GM12878 (cell line): ENCODE measurements around the gene ARRDC1. TPM values are rescaled to one million over a fixed set of nuclear protein-coding genes. Genes with fewer than 3 reads are reported as not detected.

Source experiments
- ATAC-seq: fragments of 200-7000 bp; cut with Tn5 transposase; 3 replicates; pipeline ENCODE4 v1.9.1; 2020; ENCODE audit warnings: mild to moderate bottlenecking, moderate library complexity
- BruUV-seq: library from RNA; stranded (reverse); fragments of 400-500 nt; replicated peaks from 2 replicates; lab custom pipeline; 2021; lab: Mats Ljungman, UMichigan
- CTCF ChIA-PET: fragments of 300-600 bp; sonication (Branson Sonifier 250); formaldehyde crosslinking; extraction: SDS; loops from one replicate; lab custom pipeline; 2021; ENCODE audit warnings: inconsistent platforms; lab: Yijun Ruan, JAX
- POLR2A ChIA-PET: fragments of 350-600 bp; formaldehyde crosslinking; extraction: SDS; loops from one replicate; lab custom pipeline; 2021; ENCODE audit warnings: inconsistent platforms; lab: Charles Lee
- RAD21 ChIA-PET: fragments of 300-600 bp; sonication (Branson Sonifier 250); formaldehyde crosslinking; loops from one replicate; lab custom pipeline; 2023; ENCODE audit warnings: antibody characterized with exemption; ENCODE audit not compliant: unreplicated experiment; lab: Charles Lee
- SMC1A ChIA-PET: fragments of 300-600 bp; sonication (Branson Sonifier 250); formaldehyde crosslinking; loops from one replicate; lab custom pipeline; 2023; ENCODE audit not compliant: unreplicated experiment, uncharacterized antibody; lab: Charles Lee
- DNase-seq: peaks from one replicate; pipeline ENCODE4 v3.0.0-alpha.2; 2011; ENCODE audit warnings: low read depth, low spot score
- FAIRE-seq: peaks from 3 replicates; lab custom pipeline; 2011; peaks lifted over from hg19 to GRCh38; lab: Jason Lieb, UNC
- H2AFZ ChIP-seq: 2 replicates; pipeline ENCODE4 v1.6.0; 2011; ENCODE audit warnings: low read depth, low read length, control low read depth; ENCODE audit not compliant: control insufficient read depth
- H3K27ac ChIP-seq: 2 replicates; pipeline ENCODE4 v1.5.1; 2011; ENCODE audit warnings: control low read depth; ENCODE audit not compliant: control insufficient read depth, insufficient read depth
- H3K27me3 ChIP-seq, 2 experiments: replicated peaks in 1 of 2; 2 replicates each; pipeline versions ENCODE4 v1.6.0 to v1.6.1; 2011; ENCODE audit warnings: low read length in 1 of 2; ENCODE audit not compliant: control insufficient read depth in 2 of 2, insufficient read depth in 2 of 2
- H3K36me3 ChIP-seq, 2 experiments: 2 replicates each; pipeline ENCODE4 v1.5.1; 2011; ENCODE audit warnings: low read length in 1 of 2; ENCODE audit not compliant: control insufficient read depth in 2 of 2, insufficient read depth in 2 of 2
- H3K4me1 ChIP-seq: 2 replicates; pipeline ENCODE4 v1.6.1; 2011; ENCODE audit warnings: mild to moderate bottlenecking, low read length, moderate library complexity, mixed read lengths; ENCODE audit not compliant: control insufficient read depth, insufficient read depth
- H3K4me2 ChIP-seq: 2 replicates; pipeline ENCODE4 v1.6.0; 2011; ENCODE audit warnings: control low read depth; ENCODE audit not compliant: control insufficient read depth, insufficient read depth
- H3K4me3 ChIP-seq: fragments of 200-600 bp; sonication (generic); 2 replicates; pipeline ENCODE4 v1.5.1; 2016
- H3K79me2 ChIP-seq: 2 replicates; pipeline ENCODE4 v1.6.0; 2011; ENCODE audit warnings: low read length; ENCODE audit not compliant: control insufficient read depth, insufficient read depth
- H3K9ac ChIP-seq: 2 replicates; pipeline ENCODE4 v1.8.0; 2011; ENCODE audit warnings: low read length, control low read depth, mixed read lengths; ENCODE audit not compliant: control insufficient read depth, insufficient read depth
- H3K9me3 ChIP-seq: replicated peaks from 3 replicates; pipeline ENCODE4 v1.5.1; 2011; ENCODE audit warnings: mild to moderate bottlenecking, low read length; ENCODE audit not compliant: control insufficient read depth, insufficient read depth
- H4K20me1 ChIP-seq: 2 replicates; pipeline ENCODE4 v1.6.0; 2011; ENCODE audit not compliant: control insufficient read depth, insufficient read depth
- ASH2L ChIP-seq: fragments of 300-600, 200-600 bp; sonication (generic); IDR thresholded peaks from 2 replicates; pipeline ENCODE4 v1.6.1; 2017; ENCODE audit warnings: low read depth, mild to moderate bottlenecking, borderline replicate concordance
- CHD1 ChIP-seq: IDR thresholded peaks from 2 replicates; pipeline ENCODE4 v1.6.1; 2012; ENCODE audit warnings: low read depth, low read length, improper control_type of control experiment
- HDAC6 ChIP-seq: fragments of 200-600 bp; sonication (generic); IDR thresholded peaks from one replicate; pipeline ENCODE4 v1.8.0; 2017; ENCODE audit warnings: antibody characterized with exemption; ENCODE audit not compliant: unreplicated experiment
- IRF4 ChIP-seq: IDR thresholded peaks from 2 replicates; pipeline ENCODE4 v1.6.1; 2011; ENCODE audit warnings: low read depth, low read length
- JUNB ChIP-seq: IDR thresholded peaks from 2 replicates; pipeline ENCODE4 v1.6.1; 2016; ENCODE audit warnings: antibody characterized with exemption, mild to moderate bottlenecking
- YY1 ChIP-seq: IDR thresholded peaks from 2 replicates; pipeline ENCODE4 v1.6.1; 2011; ENCODE audit warnings: low read depth, mild to moderate bottlenecking, low read length
- WGBS: methylation state at CpG from one replicate; pipeline ENCODE4 v1.1.6; 2016; ENCODE audit warnings: low lambda C conversion rate; ENCODE audit not compliant: insufficient replicate concordance, insufficient coverage; ENCODE audit errors: missing lambda C conversion rate; 5-methylcytosine and 5-hydroxymethylcytosine counted together
- in situ Hi-C: fragments of 300-500 bp; cut with MboI; formaldehyde crosslinking; loops from 9 replicates; pipeline ENCODE4 v1.14.3; 2018; ENCODE audit warnings: mixed read lengths
- intact Hi-C: fragments of 100-400 bp; cut with micrococcal nuclease; formaldehyde crosslinking; loops from one replicate; pipeline ENCODE4 v1.14.2; 2022; ENCODE audit not compliant: unreplicated experiment
- polyA plus RNA-seq, 11 experiments: library from polyadenylated mRNA; depleted of rRNA in 4 of 11; unstranded in 6 of 11; stranded (reverse) in 5 of 11; fragments of >200 nt; fragmentation: Nextera tagmentation in 4 of 11; fragmentation: Illumina TruSeq in 1 of 11; extraction: Ambion mirVana in 4 of 11; extraction: Trizol in 1 of 11; gene quantifications; 1 replicate in 1 of 11; 2 replicates in 10 of 11; pipeline versions ENCODE4 v1.2.1 to v1.2.3, GENCODE V29; 2011 to 2016; ENCODE audit warnings: inconsistent platforms in 2 of 11, missing spikeins in 2 of 11, low read depth in 1 of 11
- total RNA-seq, 4 experiments: library from RNA; depleted of rRNA in 3 of 4; stranded (reverse); fragments of >200 nt in 3 of 4; fragmentation: Illumina TruSeq in 1 of 4; extraction: Trizol in 1 of 4; gene quantifications; 2 replicates each; pipeline versions ENCODE4 v1.2.1 to v1.2.3, GENCODE V29; 2013 to 2021
- TF ChIP-seq, protein P1 (sequence below): fragments of 450-650 bp; formaldehyde crosslinking; IDR thresholded peaks from 2 replicates; pipeline ENCODE4 v1.4.0; 2020; ENCODE audit warnings: mild to moderate bottlenecking, moderate library complexity

Gene ARRDC1
- total and polyA plus RNA-seq, 10 of the 15 experiments (the other 5 are each of a cell fraction or from before 2014, with no cell fraction given) = 0.23 to 34.4 (median 20.9) TPM

DNA sequence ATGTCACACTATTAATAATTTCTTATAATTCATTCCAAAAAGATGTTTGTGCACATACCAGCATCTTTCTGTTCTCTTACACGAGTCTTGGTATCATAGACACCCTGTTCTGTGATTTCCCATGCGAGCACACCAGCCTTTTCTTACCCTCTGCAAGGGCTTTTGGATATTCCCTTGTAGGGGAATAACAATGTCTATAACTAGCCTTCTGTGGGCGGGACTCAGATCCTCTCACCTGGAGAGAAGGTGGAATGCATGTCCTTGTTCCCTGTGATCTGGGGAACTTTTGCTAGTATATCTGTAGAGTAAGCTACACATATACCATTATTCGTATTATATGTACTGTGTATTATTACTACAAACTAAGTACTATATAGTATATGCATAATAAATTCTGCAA is 58.1 kb downstream of the ARRDC1 start:
- ChIA-PET SMC1A (no interaction called here), RAD21 (no interaction called here), CTCF (no interaction called here), POLR2A (no interaction called here)
- intact Hi-C loops = no loop called here
- BruUV-seq = no TSS peak
- Histone ChIP-seq H3K4me3 (no peak overlapping the region), H3K9me3 (no peaks in the 10 kb centered on the region), H3K4me2 (no peak overlapping the region), H3K4me1 (peaks cover 26% of the 10 kb centered on the region), H3K27me3 (no peaks in the 10 kb centered on the region), H3K9ac (no peak overlapping the region), H3K27ac (no peak overlapping the region), H3K79me2 (peaks cover 62% of the 10 kb centered on the region), H3K36me3 (peaks cover 5 to 6% of the 10 kb centered on the region in 2 experiments; a peak in 2 of 4 replicates), H4K20me1 (no peaks in the 10 kb centered on the region), H2AFZ (no peak overlapping the region)
- no peak for FAIRE-seq
- TF ChIP-seq HDAC6 (no peak), YY1 (no peak), CHD1 (no peak)
- WGBS = 86% methylated on average over 4 of the region's 4 CpGs
- in situ Hi-C loops = no loop called here
- no peak for DNase-seq
- no peak for ATAC-seq

DNA sequence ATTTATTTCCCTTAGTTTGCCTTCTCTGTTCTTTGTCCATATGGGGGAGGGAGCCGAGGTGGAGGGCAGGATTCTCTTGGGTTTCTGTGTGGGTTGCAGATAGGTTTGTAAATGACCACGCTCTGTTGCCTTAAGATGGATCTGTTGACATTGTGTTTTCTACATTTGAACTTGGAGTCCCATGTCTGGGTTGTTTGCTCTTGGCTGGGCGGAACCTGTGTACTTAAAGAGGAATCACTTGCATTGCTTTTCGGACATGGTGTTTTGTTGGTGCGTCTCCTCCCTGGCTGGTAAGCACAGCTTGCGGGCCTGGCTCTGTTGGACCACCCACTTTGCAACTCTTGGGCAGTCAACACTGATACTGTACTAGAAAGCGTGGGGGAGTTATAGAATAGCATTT is 59.2 kb downstream of the ARRDC1 start:
- intact Hi-C loops = no loop called here
- H3K27me3 ChIP-seq = no peaks in the 10 kb centered on the region
- DNase-seq = no peak
- 86% methylated on average over 7 of the region's 7 CpGs for WGBS
- ChIA-PET CTCF (interaction anchor here (0.9 to 2.0 kb wide), 2 partner anchors 8 to 44 kb away, joined by 3 to 7 read pairs; no protein-coding TSS in a partner anchor), SMC1A (interaction anchor here (1.0 kb wide), 1 partner anchor 25 kb away, joined by 3 read pairs; no protein-coding TSS in a partner anchor), RAD21 (no interaction called here)
- no peak overlapping the region for H3K4me3 ChIP-seq
- no peak overlapping the region for H3K4me2 ChIP-seq
- BruUV-seq = no TSS peak
- peaks cover 5 to 9% of the 10 kb centered on the region in 2 experiments; a peak in 3 of 4 replicates for H3K36me3 ChIP-seq
- H4K20me1 ChIP-seq = no peaks in the 10 kb centered on the region
- H3K9ac ChIP-seq = no peak overlapping the region
- peaks cover 22% of the 10 kb centered on the region for H3K4me1 ChIP-seq
- TF ChIP-seq JUNB = no peak
- no peak for TF ChIP-seq IRF4
- no peak for TF ChIP-seq ASH2L
- TF ChIP-seq, protein P1, sequence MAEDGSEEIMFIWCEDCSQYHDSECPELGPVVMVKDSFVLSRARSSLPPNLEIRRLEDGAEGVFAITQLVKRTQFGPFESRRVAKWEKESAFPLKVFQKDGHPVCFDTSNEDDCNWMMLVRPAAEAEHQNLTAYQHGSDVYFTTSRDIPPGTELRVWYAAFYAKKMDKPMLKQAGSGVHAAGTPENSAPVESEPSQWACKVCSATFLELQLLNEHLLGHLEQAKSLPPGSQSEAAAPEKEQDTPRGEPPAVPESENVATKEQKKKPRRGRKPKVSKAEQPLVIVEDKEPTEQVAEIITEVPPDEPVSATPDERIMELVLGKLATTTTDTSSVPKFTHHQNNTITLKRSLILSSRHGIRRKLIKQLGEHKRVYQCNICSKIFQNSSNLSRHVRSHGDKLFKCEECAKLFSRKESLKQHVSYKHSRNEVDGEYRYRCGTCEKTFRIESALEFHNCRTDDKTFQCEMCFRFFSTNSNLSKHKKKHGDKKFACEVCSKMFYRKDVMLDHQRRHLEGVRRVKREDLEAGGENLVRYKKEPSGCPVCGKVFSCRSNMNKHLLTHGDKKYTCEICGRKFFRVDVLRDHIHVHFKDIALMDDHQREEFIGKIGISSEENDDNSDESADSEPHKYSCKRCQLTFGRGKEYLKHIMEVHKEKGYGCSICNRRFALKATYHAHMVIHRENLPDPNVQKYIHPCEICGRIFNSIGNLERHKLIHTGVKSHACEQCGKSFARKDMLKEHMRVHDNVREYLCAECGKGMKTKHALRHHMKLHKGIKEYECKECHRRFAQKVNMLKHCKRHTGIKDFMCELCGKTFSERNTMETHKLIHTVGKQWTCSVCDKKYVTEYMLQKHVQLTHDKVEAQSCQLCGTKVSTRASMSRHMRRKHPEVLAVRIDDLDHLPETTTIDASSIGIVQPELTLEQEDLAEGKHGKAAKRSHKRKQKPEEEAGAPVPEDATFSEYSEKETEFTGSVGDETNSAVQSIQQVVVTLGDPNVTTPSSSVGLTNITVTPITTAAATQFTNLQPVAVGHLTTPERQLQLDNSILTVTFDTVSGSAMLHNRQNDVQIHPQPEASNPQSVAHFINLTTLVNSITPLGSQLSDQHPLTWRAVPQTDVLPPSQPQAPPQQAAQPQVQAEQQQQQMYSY = no peak
- TF ChIP-seq, all 136 proteins: peak for 0
- H3K79me2 ChIP-seq = peaks cover 57% of the 10 kb centered on the region
- FAIRE-seq (no peak), ATAC-seq (no peak)
- H2AFZ ChIP-seq = no peak overlapping the region
- POLR2A ChIA-PET = interaction anchor here (0.7 kb wide), 1 partner anchor 15 kb away, joined by 3 read pairs; no protein-coding TSS in a partner anchor
- in situ Hi-C loops = no loop called here
- peak overlapping the region; percentile 34; the same call in 1 of the 2 replicates for H3K27ac ChIP-seq
- H3K9me3 ChIP-seq = no peaks in the 10 kb centered on the region
